K562 (cell line): ENCODE data around the gene IMPDH2. TPM values are rescaled to one million over a fixed set of nuclear protein-coding genes. Genes with fewer than 3 reads are reported as not detected.
A peak's percentile ranks its signal among the peaks of the same experiment; 100 is the strongest.

Experiments used
- ATAC-seq: fragments of 200-7000 bp; cut with Tn5 transposase; 3 replicates; pipeline ENCODE4 v1.9.1; 2020; ENCODE audit warnings: moderate library complexity
- BruUV-seq: library from RNA; stranded (reverse); fragments of 400-500 nt; replicated peaks from 2 replicates; lab custom pipeline; 2021; lab: Mats Ljungman, UMichigan
- CTCF ChIA-PET: fragments of 300-600 bp; formaldehyde crosslinking; extraction: SDS; loops from one replicate; lab custom pipeline; 2021; ENCODE audit warnings: low intra/inter-chr PET ratio; lab: Yijun Ruan, JAX
- POLR2A ChIA-PET: fragments of 300-600, 350-650 bp; sonication (Branson Sonifier 250); formaldehyde crosslinking; extraction: SDS; loops from one replicate; lab custom pipeline; 2021; ENCODE audit warnings: antibody characterized with exemption, inconsistent platforms; lab: Yijun Ruan, JAX
- DNase-seq, 4 experiments: peaks; one replicate each; pipeline versions ENCODE4 v3.0.0 to v3.0.0-alpha.2; 2011 to 2018; ENCODE audit warnings: low spot score in 3 of 4, mixed read lengths in 3 of 4; ENCODE audit errors: extremely low read depth in 1 of 4
- FAIRE-seq: peaks from 2 replicates; lab custom pipeline; 2011; peaks lifted over from hg19 to GRCh38; lab: Jason Lieb, UNC
- H2AFZ ChIP-seq: 2 replicates; pipeline ENCODE4 v1.6.0; 2011; ENCODE audit warnings: low read depth, low read length, control low read depth, inconsistent platforms
- H3K27ac ChIP-seq: fragments of 200-600 bp; 3 replicates; pipeline ENCODE4 v1.8.0; 2011; ENCODE audit warnings: low read depth, mild to moderate bottlenecking, control low read depth, inconsistent platforms, low read length, moderate library complexity, mixed read lengths; ENCODE audit errors: extremely low read depth
- H3K27me3 ChIP-seq, 2 experiments: fragments of 300-600 bp in 1 of 2; 2 replicates in 1 of 2; 3 replicates in 1 of 2; pipeline versions ENCODE4 v1.6.0 to v1.8.0; 2011; ENCODE audit warnings: inconsistent platforms in 2 of 2, low read length in 2 of 2, mild to moderate bottlenecking in 1 of 2, mixed read lengths in 1 of 2, moderate library complexity in 1 of 2; ENCODE audit not compliant: control insufficient read depth in 2 of 2, insufficient read depth in 2 of 2
- H3K36me3 ChIP-seq: fragments of 300-600 bp; 3 replicates; pipeline ENCODE4 v1.8.0; 2011; ENCODE audit warnings: mild to moderate bottlenecking, low read length, inconsistent platforms; ENCODE audit not compliant: control insufficient read depth, insufficient read depth
- H3K4me1 ChIP-seq, 2 experiments: fragments of 200-600 bp in 1 of 2; replicated peaks in 1 of 2; 2 replicates in 1 of 2; 3 replicates in 1 of 2; pipeline versions ENCODE4 v1.5.1 to v1.8.0; 2011; ENCODE audit warnings: inconsistent platforms in 2 of 2, low read length in 2 of 2, mild to moderate bottlenecking in 1 of 2, mixed read lengths in 1 of 2, moderate library complexity in 1 of 2; ENCODE audit not compliant: control insufficient read depth in 2 of 2, insufficient read depth in 2 of 2
- H3K4me2 ChIP-seq: 2 replicates; pipeline ENCODE4 v1.6.1; 2011; ENCODE audit warnings: low read length, control low read depth, inconsistent platforms, mixed read lengths; ENCODE audit not compliant: insufficient read depth
- H3K4me3 ChIP-seq: fragments of 200-600 bp; sonication (generic), shearing (Covaris generic); 2 replicates; pipeline ENCODE4 v1.5.1; 2016; ENCODE audit warnings: control low read depth, inconsistent platforms
- H3K79me2 ChIP-seq: fragments of 200-600 bp; 3 replicates; pipeline ENCODE4 v1.8.0; 2011; ENCODE audit warnings: low read length, inconsistent platforms; ENCODE audit not compliant: control insufficient read depth, insufficient read depth
- H3K9ac ChIP-seq, 2 experiments: 2 replicates each; pipeline versions ENCODE4 v1.6.0 to v1.6.1; 2011; ENCODE audit warnings: low read depth in 2 of 2, low read length in 2 of 2, control low read depth in 1 of 2, inconsistent platforms in 1 of 2, mild to moderate bottlenecking in 1 of 2, mixed read lengths in 1 of 2; ENCODE audit not compliant: insufficient read depth in 1 of 2
- H3K9me1 ChIP-seq: one replicate; pipeline ENCODE4 v1.6.0; 2011; ENCODE audit warnings: inconsistent platforms, mild to moderate bottlenecking, low read length, moderate library complexity; ENCODE audit not compliant: control insufficient read depth, insufficient read depth
- H3K9me3 ChIP-seq: replicated peaks from 2 replicates; pipeline ENCODE4 v1.5.1; 2011; ENCODE audit warnings: low read depth, low read length, inconsistent platforms; ENCODE audit not compliant: control insufficient read depth, insufficient read depth
- H4K20me1 ChIP-seq: replicated peaks from 2 replicates; pipeline ENCODE4 v1.6.1; 2011; ENCODE audit warnings: low read length, inconsistent platforms, mixed read lengths; ENCODE audit not compliant: control insufficient read depth, insufficient read depth
- CHD2 ChIP-seq: IDR thresholded peaks from 2 replicates; pipeline ENCODE4 v1.6.1; 2011; ENCODE audit warnings: low read depth, low read length
- CREM ChIP-seq: IDR thresholded peaks from 2 replicates; pipeline ENCODE4 v1.6.1; 2014; ENCODE audit warnings: antibody characterized with exemption, low read depth
- CTCFL ChIP-seq: IDR thresholded peaks from 2 replicates; pipeline ENCODE4 v1.6.1; 2011; ENCODE audit warnings: borderline replicate concordance, low read depth, mild to moderate bottlenecking, moderate library complexity, low read length; ENCODE audit not compliant: insufficient read depth, poor library complexity, severe bottlenecking
- MYNN ChIP-seq, 2 experiments: sonication (generic); formaldehyde crosslinking in 1 of 2; IDR thresholded peaks; 2 replicates each; pipeline versions ENCODE4 v1.5.0 to v1.6.1; 2016 to 2020; ENCODE audit warnings: antibody characterized with exemption in 1 of 2, missing genetic modification reagents in 1 of 2
- PHB2 ChIP-seq: fragments of 450-650 bp; IDR thresholded peaks from 2 replicates; pipeline ENCODE4 v1.6.1; 2017; ENCODE audit warnings: low read depth
- POLR2G ChIP-seq: fragments of 200-400 bp; formaldehyde crosslinking; IDR thresholded peaks from 2 replicates; pipeline ENCODE4 v1.6.1; 2017; ENCODE audit warnings: low read depth, mild to moderate bottlenecking, antibody characterized with exemption, low read length, moderate library complexity
- RAD21 ChIP-seq, 2 experiments: fragments of 250-450 bp in 1 of 2; fragments of 450-650 bp in 1 of 2; sonication (Bioruptor Pico) in 1 of 2; formaldehyde crosslinking in 1 of 2; IDR thresholded peaks in 1 of 2; conservative IDR thresholded peaks in 1 of 2; 2 replicates each; pipeline versions ENCODE4 v1.4.0 to v1.8.0; 2020 to 2022; ENCODE audit warnings: mild to moderate bottlenecking in 2 of 2, moderate library complexity in 1 of 2
- SMC3 ChIP-seq: conservative IDR thresholded peaks from 2 replicates; pipeline ENCODE4 v1.6.1; 2011; ENCODE audit warnings: low read depth, low read length, improper control_type of control experiment; ENCODE audit not compliant: insufficient read depth
- ZNF740 ChIP-seq, 3 experiments: fragments of 200-800 bp in 1 of 3; sonication (Bioruptor generic) in 1 of 3; sonication (generic) in 1 of 3; formaldehyde crosslinking in 1 of 3; IDR thresholded peaks; 2 replicates each; pipeline versions ENCODE4 v1.6.1 to v1.8.0; 2016 to 2022; ENCODE audit warnings: mild to moderate bottlenecking in 2 of 3, missing compliant biosample characterization in 2 of 3, missing genetic modification characterization in 2 of 3, missing genetic modification reagents in 1 of 3
- WGBS: fragments of 100-300 bp; shearing (Covaris generic); methylation state at CpG from one replicate; pipeline ENCODE4 v1.1.6; 2016; ENCODE audit warnings: low coverage, mixed read lengths; ENCODE audit not compliant: insufficient coverage; ENCODE audit errors: missing lambda C conversion rate; 5-methylcytosine and 5-hydroxymethylcytosine counted together
- in situ Hi-C: fragments of 300-500 bp; cut with MboI; formaldehyde crosslinking; loops from 4 replicates; pipeline ENCODE4 v1.15.0; 2018; ENCODE audit warnings: inconsistent platforms, mixed read lengths
- intact Hi-C: fragments of 100-400 bp; cut with micrococcal nuclease; formaldehyde crosslinking; loops from 2 replicates; pipeline ENCODE4 v1.14.2; 2022
- polyA plus RNA-seq, 8 experiments: library from polyadenylated mRNA; depleted of rRNA in 4 of 8; stranded (reverse) in 5 of 8; unstranded in 3 of 8; fragments of >200 nt; fragmentation: Nextera tagmentation in 2 of 8; fragmentation: Illumina TruSeq in 1 of 8; extraction: Ambion mirVana in 2 of 8; extraction: Trizol in 1 of 8; gene quantifications; 2 replicates each; pipeline versions ENCODE4 v1.2.1 to v1.2.3, GENCODE V29; 2011 to 2014; ENCODE audit warnings: inconsistent platforms in 1 of 8, missing spikeins in 1 of 8
- total RNA-seq, 7 experiments: library from RNA; depleted of rRNA in 6 of 7; stranded (reverse); fragments of >200 nt in 6 of 7; fragmentation: Illumina TruSeq in 2 of 7; extraction: Trizol in 2 of 7; gene quantifications; 2 replicates each; pipeline versions ENCODE4 v1.2.1 to v1.2.3, GENCODE V29; 2011 to 2021; ENCODE audit warnings: low replicate concordance in 1 of 7
- TF ChIP-seq, protein P1 (sequence below): sonication (generic); formaldehyde crosslinking; IDR thresholded peaks from 2 replicates; pipeline ENCODE4 v1.8.0; 2022; ENCODE audit warnings: missing genetic modification reagents, mild to moderate bottlenecking, moderate library complexity, borderline replicate concordance
- TF ChIP-seq, protein P2 (sequence below), 3 experiments: IDR thresholded peaks in 2 of 3; conservative IDR thresholded peaks in 1 of 3; 2 replicates each; pipeline ENCODE4 v1.5.1; 2011 to 2012; ENCODE audit warnings: low read length in 3 of 3, mild to moderate bottlenecking in 3 of 3, control low read depth in 2 of 3, improper control_type of control experiment in 1 of 3, inconsistent platforms in 1 of 3, low read depth in 1 of 3, mixed read lengths in 1 of 3, moderate library complexity in 1 of 3; ENCODE audit not compliant: insufficient read depth in 2 of 3

IMPDH2 gene
- total and polyA plus RNA-seq, 9 of the 15 experiments (the other 6 are each of a cell fraction or from before 2014, with no cell fraction given), result 318 to 507 (median 366) TPM

DNA sequence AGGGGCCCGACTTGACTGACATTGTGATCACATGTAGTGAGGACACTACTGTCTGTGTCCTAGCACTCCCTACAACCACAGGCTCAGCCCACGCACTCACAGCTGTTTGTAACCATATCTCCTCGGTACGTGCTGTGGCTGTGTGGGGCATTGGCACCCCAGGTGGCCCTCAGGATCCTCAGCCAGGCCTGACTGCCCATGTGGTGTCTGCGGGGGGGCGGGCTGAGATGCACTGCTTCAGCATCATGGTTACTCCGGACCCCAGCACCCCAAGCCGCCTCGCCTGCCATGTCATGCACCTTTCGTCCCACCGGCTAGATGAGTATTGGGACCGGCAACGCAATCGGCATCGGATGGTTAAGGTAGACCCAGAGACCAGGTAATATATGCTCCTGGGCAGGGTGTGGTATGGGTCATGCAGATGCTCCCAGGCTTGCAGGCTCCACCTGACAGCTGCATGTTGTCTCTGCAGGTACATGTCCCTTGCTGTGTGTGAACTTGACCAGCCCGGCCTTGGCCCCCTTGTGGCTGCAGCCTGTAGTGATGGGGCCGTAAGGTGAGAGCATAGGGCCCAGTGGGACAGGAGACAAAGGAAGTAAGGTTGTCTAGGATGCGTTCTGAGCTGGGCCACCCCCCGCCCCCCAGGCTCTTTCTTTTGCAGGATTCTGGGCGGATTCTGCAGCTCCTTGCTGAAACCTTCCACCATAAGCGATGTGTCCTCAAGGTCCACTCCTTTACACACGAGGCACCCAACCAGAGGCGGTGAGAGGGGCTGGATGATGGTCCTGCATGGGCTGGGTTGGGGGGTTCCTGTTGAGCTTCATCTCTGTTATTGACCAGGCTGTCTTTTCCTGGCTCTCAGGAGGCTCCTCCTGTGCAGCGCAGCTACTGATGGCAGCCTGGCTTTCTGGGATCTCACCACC, 15.2 kb downstream of the IMPDH2 start:
- ChIA-PET POLR2A (interaction anchor here (0.5 to 1.1 kb wide), 5 partner anchors 8 to 78 kb away, joined by 3 to 7 read pairs (median 4); partner anchors contain the start of genes IMPDH2 and NDUFAF3), CTCF (interaction anchor here (0.5 kb wide), 1 partner anchor 658 kb away, joined by 7 read pairs; no protein-coding TSS in a partner anchor)
- Histone ChIP-seq H3K9ac (peak overlapping the region in 1 of 2 experiments; percentile 28; a peak in 1 of 4 replicates), H4K20me1 (peaks cover 20% of the 10 kb centered on the region; the same call in 1 of the 2 replicates), H3K79me2 (peaks cover 46% of the 10 kb centered on the region), H3K27ac (no peak overlapping the region), H3K27me3 (no peaks in the 10 kb centered on the region), H3K9me1 (peaks cover 8% of the 10 kb centered on the region), H3K36me3 (peaks cover 55% of the 10 kb centered on the region; the same call in 2 of the 3 replicates), H3K9me3 (no peaks in the 10 kb centered on the region), H3K4me3 (no peak overlapping the region), H2AFZ (no peak overlapping the region), H3K4me2 (no peak overlapping the region), H3K4me1 (peaks cover 8 to 34% of the 10 kb centered on the region in 2 experiments; a peak in 4 of 5 replicates)
- FAIRE-seq (peak; percentile 66), DNase-seq (peak in 3 of 4 experiments; percentile 20 to 68 (median 47)), ATAC-seq (peak; percentile 61)
- WGBS, result 85% methylated on average over 19 of the region's 24 CpGs
- in situ Hi-C loops (no loop called here), intact Hi-C loops (loop anchor here (2.0 kb wide), 1 partner anchor 25 kb away; no protein-coding TSS in a partner anchor)
- no TSS peak for BruUV-seq
- TF ChIP-seq CTCFL, result peak; percentile 89
- TF ChIP-seq MYNN (IDR thresholded peaks at IDR 0.05), result 0 out of 2 replicates have a peak, but pooled peaks have one; percentile 41
- TF ChIP-seq MYNN (CRISPR knock-in tag; IDR thresholded peaks at IDR 0.05), result no peak
- peak; percentile 60 for TF ChIP-seq POLR2G
- 0 out of 2 replicates have a peak, but pooled peaks have one; percentile 30 for TF ChIP-seq ZNF740 (CRISPR knock-in tag; IDR thresholded peaks at IDR 0.05)
- TF ChIP-seq ZNF740 (tag; IDR thresholded peaks at IDR 0.05), result no peak
- TF ChIP-seq, protein P1, sequence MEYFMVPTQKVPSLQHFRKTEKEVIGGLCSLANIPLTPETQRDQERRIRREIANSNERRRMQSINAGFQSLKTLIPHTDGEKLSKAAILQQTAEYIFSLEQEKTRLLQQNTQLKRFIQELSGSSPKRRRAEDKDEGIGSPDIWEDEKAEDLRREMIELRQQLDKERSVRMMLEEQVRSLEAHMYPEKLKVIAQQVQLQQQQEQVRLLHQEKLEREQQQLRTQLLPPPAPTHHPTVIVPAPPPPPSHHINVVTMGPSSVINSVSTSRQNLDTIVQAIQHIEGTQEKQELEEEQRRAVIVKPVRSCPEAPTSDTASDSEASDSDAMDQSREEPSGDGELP (CRISPR knock-in tag), result peak; percentile 83
- 0 out of 2 replicates have a peak, but pooled peaks have one; percentile 13 for TF ChIP-seq CHD2
- peak in 1 of 2 experiments; percentile 51; a peak in 2 of 4 replicates for TF ChIP-seq RAD21 (CRISPR knock-in tag; conservative IDR thresholded peaks at IDR 0.05 in 1 of 2, IDR thresholded peaks at IDR 0.05 in 1 of 2)
- TF ChIP-seq PHB2, result no peak
- TF ChIP-seq CREM, result 0 out of 2 replicates have a peak, but pooled peaks have one; percentile 29
- TF ChIP-seq, protein P2, sequence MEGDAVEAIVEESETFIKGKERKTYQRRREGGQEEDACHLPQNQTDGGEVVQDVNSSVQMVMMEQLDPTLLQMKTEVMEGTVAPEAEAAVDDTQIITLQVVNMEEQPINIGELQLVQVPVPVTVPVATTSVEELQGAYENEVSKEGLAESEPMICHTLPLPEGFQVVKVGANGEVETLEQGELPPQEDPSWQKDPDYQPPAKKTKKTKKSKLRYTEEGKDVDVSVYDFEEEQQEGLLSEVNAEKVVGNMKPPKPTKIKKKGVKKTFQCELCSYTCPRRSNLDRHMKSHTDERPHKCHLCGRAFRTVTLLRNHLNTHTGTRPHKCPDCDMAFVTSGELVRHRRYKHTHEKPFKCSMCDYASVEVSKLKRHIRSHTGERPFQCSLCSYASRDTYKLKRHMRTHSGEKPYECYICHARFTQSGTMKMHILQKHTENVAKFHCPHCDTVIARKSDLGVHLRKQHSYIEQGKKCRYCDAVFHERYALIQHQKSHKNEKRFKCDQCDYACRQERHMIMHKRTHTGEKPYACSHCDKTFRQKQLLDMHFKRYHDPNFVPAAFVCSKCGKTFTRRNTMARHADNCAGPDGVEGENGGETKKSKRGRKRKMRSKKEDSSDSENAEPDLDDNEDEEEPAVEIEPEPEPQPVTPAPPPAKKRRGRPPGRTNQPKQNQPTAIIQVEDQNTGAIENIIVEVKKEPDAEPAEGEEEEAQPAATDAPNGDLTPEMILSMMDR (IDR thresholded peaks at IDR 0.05 in 2 of 3, conservative IDR thresholded peaks at IDR 0.05 in 1 of 3; ENCODE audit: insufficient read depth in 2 of 3, low read depth in 1 of 3, low read length in 3 of 3), result peak; percentile 61 to 71 (median 71)
- TF ChIP-seq SMC3, result peak; percentile 68
